Smooth muscle cell of the brain vasculature (primary cell): Measurements from ENCODE around the gene ZNF555.
A peak's percentile ranks its signal among the peaks of the same experiment; 100 is the strongest.
"Not testable (repeated sequence)": the region's sequence is repeated elsewhere in the genome, so short reads cannot be mapped to it uniquely, and the experiment has no call there.

Experiments
- DNase-seq: peaks from one replicate; pipeline ENCODE4 v3.0.0-alpha.2; 2012; ENCODE audit warnings: low read depth, low spot score

ZNF555 gene

GRCh38 chr19:2807379-2808128 lies 33.7 kb upstream of the ZNF555 start:
- DNase-seq, result no peak

DNA sequence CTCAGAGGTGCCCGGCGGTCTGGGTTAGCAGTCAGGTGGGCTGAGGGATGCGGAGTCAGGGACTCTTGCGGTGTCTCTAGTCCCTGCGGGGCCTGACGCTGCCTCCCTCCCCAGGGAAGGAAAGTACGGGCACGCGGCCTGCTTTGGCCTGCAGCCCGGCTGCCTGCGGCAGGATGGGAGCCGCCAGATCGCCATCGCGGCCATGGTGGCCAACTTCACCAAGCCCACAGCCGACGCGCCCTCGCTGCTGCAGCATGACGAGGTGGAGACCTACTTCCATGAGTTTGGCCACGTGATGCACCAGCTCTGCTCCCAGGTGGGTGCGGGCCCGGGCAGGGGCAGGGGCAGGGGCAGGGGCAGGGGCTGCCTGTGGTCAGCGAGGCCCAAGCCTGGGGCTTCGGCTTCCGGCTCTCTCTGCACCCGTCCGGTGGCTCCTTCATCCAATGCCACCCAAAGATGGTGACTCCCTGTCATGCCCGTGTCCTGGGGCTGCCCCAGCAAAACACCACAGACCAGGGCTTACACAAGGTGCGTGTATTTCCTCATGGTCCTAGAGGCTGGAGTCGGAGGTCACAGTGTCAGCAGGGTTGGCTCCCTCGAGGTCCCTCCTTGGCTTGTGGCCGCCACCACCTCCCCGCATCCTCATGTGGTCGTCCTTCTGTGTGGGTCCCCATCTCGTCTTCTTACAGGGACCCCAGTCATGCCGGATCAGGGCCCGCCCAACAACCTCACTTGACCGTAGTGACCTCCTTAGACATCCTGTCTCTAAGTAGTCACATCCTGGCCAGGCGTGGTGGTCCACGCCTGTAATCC lies 32.9 kb upstream of the ZNF555 start:
- no peak for DNase-seq

DNA sequence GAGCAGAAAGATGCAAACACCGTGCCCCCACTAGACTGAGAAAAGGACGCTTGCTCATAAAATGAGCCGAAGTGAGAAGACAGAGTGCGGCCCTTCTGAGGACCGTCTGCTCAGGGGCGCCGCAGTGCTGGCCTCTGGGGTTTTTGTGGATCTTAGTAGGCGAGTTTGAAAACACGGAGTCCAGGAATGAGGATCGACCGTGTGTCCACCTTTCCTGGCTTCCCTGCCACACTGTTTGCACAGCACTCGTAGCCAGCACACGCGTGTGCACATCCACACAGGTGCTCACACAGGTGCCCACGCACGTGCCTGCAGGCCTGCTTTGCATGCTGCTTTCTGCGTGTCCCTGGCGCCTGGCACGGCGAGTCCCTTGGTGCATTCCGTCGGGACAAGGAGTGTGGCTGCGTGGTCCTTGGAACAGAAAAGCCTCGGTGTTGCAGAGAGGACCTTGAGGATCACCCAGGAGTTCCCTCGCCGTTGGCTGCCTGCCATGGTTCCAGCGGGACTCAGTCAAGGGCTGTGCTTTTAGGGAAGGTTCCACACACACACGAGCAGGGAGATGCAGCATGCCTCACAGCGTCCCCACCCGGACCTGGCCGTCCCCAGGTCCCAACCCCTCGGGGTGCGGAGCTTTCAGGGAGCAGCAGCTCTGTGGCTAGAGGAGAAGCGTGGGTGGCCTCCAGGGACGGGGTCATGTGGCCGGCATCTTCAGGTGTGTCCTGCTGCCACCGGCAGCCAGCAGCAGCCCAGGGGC lies 31.7 kb upstream of the ZNF555 start:
- DNase-seq, result no peak

- no peak for DNase-seq
Measured at GRCh38 chr19:2810141-2811091, 30.9 kb upstream of the ZNF555 start.

DNA sequence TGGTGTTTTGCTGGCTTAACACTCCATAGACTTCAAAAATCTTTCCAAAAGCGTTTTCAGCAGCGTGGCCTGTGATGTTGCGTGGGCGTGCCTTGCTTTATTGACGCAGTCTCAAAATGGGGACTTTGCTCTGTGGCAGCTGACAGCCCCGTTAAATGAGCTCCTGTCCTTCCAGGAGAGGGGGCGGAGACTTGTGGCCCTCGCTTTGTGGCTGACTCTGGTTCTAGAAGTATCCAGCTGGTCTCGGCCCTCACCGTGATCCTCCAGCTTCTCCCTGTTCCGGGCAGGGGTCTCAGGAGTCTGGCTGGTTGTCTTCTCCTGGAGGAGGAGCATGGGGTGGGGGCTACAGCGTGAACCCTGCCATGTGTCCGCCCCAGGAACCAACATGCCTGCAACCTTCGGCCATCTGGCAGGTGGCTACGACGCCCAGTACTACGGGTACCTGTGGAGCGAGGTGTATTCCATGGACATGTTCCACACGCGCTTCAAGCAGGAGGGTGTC lies 30.0 kb upstream of the ZNF555 start:
- DNase-seq, result no peak

GRCh38 chr19:2811735-2812413 lies 29.4 kb upstream of the ZNF555 start:
- no peak for DNase-seq

- DNase-seq, result no peak
Measured at GRCh38 chr19:2812414-2813234, 28.7 kb upstream of the ZNF555 start.

GRCh38 chr19:2813235-2814160 lies 27.8 kb upstream of the ZNF555 start:
- no peak for DNase-seq

- DNase-seq, result no peak
Measured at GRCh38 chr19:2814426-2814825, 26.8 kb upstream of the ZNF555 start.

DNA sequence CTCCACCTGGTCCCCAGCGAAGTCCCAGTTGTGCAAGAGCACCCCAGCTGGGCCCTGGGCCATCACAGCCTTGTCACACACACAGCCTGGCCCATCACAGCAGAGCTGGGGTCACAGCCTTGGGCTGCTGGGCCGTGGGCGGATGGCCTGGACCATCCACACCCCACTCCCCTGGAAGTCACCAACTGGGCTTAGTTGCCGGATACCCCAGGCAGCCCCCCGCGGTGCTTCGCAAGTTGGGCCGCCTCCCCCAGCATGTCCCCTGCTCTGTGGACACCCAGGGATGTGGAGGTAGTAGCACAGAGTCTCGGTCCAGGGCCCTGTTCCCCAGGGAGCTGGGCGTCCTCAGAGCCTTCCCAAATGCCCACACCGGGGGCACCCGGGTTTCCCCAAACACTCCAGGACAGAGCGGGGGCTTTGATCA lies 26.1 kb upstream of the ZNF555 start:
- DNase-seq, result no peak

- no peak for DNase-seq
Measured at GRCh38 chr19:2815923-2816322, 25.4 kb upstream of the ZNF555 start.

- DNase-seq, result no peak
Measured at GRCh38 chr19:2816641-2817040, 24.6 kb upstream of the ZNF555 start.

DNA sequence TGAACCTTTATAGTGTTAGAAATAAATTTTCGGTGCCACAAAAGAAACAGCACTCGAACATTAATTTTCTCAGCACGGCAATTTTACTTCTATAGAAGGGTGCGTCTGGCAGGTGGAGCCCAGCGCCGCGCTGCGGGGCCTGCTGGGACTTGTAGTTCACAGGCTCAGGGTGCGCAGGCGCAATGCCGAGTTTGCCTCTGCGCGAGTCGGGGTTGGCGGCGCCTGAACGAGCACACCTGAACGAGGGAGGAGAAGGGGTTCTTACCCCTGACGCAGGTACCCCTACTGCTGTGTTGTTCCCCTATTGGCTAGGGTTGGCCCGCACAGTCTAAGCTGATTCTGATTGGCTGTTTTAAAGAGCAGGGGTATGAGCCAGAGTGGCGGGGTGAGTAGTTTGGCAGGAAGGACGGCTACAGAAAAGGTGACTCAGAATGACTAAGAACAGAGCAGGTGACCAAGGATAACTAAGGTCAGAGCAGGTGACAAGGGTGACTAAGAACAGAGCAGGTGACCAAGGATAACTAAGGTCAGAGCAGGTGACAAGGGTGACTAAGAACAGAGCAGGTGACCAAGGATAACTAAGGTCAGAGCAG lies 23.9 kb upstream of the ZNF555 start:
- DNase-seq, result not testable (repeated sequence)

DNA sequence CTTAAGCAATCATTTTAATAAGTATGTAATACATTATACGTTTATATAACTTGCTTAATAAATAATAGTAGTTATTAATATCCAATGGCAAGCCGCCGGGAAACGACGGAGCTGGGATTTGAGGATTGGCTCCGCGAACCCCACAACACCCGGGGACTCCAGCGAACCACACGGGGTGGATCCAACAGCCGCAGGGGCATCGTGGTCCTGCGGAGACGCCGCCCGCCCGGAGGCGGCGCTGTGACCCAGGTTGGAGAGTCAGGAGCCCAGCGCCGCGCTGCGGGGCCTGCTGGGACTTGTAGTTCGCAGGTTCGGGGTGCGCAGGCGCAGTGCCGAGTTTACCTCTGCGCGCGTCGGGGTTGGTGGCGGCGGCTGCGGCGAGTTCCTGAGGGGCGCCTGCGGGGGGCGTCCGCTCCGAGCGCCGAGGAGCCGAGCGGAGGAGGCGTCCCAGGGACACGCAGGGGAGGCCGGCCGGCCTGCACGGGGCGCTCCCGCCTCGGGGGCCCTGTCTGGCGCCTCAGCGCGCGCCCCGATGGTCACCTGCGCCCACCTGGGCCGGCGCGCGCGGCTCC lies 21.6 kb upstream of the ZNF555 start, which contains the start of gene ZNF554:
Gene ZNF554, plus strand, starts transcription at position 329 of the 572 bp plus-strand sequence. Its CDS starts 204 bp downstream, at position 533.
- DNase-seq, result peak; percentile 87

DNA sequence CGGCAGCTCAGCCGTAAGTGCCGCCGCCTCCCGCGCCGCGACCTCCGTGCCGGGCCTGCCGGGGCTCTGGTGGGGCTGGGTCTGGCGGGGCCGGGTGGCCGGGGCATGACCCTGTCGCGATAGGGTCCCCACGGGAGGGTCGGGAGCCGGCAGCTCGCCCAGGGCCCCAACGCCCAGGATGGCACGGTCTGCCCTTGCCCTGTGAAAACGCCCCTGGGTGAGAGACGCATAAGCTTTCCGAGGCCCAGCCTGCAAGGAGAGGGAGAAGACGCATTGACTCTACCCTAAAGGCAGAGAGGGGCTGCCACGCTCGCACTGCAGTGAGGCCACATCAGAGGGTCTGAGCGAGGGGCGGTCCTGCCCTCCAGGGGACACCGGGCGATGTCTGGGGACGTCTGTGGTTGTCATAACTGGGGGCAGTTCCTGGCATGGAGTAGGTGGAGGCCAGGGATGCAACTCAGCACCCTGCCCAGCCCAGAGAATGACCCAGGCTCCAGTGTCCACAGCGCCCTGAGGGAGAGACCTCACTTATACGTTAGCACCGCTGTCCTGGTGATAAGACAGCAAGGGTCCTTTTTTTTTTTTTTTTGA lies 21.1 kb upstream of the ZNF555 start:
- DNase-seq, result no peak

DNA sequence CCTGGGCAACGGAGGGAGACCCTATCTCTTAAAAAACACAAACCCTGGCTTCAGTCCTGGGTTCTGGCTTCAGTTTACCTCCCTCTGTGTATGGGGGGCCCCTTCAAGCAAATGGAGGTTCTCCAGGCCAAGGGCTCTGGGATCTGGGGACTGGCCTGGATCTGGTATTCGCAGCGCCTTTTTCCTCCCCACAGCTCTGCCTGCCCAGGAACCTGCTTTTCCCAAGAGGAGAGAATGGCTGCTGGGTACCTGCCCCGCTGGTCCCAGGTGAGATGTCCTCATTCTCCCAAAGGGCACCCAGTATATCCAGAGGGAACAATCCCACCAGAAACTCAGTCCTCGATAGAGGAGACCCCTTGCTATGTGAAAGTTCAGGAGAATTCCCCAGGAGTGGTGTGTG lies 18.4 kb upstream of the ZNF555 start:
- no peak for DNase-seq

DNA sequence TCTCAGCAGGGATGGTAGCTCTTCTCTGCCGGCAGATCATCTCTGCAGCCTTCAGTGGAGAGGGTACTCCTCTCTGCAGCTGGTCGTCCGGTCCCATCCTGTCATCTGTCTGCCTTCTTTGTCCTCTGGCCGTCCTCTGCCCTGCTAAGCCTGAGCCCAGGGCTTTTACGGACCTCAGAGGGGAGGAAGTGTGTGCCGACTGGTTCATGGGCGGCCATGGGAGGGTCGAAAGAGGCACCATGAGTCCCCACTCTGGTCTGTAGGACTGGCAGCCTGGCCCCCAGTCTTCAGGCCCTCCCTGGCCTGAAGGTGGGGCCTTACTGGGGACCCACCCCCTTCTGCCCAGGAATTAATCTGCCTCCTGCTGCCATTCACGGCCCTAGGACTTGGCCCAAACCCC lies 17.6 kb upstream of the ZNF555 start:
- DNase-seq, result no peak
